Endothelial cell of umbilical vein (primary cell): Measurements from ENCODE around the gene THSD4. TPM values are rescaled to one million over a fixed set of nuclear protein-coding genes. Genes with fewer than 3 reads are reported as not detected.

Experiments
- BruUV-seq: library from RNA; stranded (reverse); fragments of 400-500 nt; replicated peaks from 2 replicates; lab custom pipeline; 2021; lab: Mats Ljungman, UMichigan
- CTCF ChIA-PET: fragments of 300-600, 350-600 bp; sonication (Branson Sonifier 250); formaldehyde crosslinking; loops from one replicate; lab custom pipeline; 2021; ENCODE audit warnings: antibody characterized with exemption, inconsistent platforms; lab: Charles Lee
- POLR2A ChIA-PET: fragments of 300-600, 350-600 bp; sonication (Branson Sonifier 250); formaldehyde crosslinking; loops from one replicate; lab custom pipeline; 2021; ENCODE audit warnings: antibody characterized with exemption, inconsistent platforms; lab: Charles Lee
- DNase-seq: peaks from one replicate; pipeline ENCODE4 v3.0.0-alpha.2; 2011; ENCODE audit warnings: low read depth, low spot score
- FAIRE-seq: peaks from 2 replicates; lab custom pipeline; 2011; peaks lifted over from hg19 to GRCh38; lab: Jason Lieb, UNC
- H2AFZ ChIP-seq: 2 replicates; pipeline ENCODE4 v1.6.0; 2012; ENCODE audit warnings: low read depth, low read length, control low read depth, inconsistent platforms
- H3K27ac ChIP-seq: 2 replicates; pipeline ENCODE4 v1.5.1; 2011; ENCODE audit warnings: low read depth, mild to moderate bottlenecking, control low read depth, low read length, moderate library complexity; ENCODE audit not compliant: insufficient read depth
- H3K27me3 ChIP-seq, 2 experiments: 2 replicates each; pipeline versions ENCODE4 v1.6.0 to v1.6.1; 2011; ENCODE audit warnings: low read length in 2 of 2, mixed read lengths in 1 of 2; ENCODE audit not compliant: control insufficient read depth in 2 of 2, insufficient read depth in 2 of 2
- H3K36me3 ChIP-seq, 2 experiments: 2 replicates in 1 of 2; 3 replicates in 1 of 2; pipeline ENCODE4 v1.5.1; 2011; ENCODE audit warnings: low read length in 2 of 2, mild to moderate bottlenecking in 1 of 2, moderate library complexity in 1 of 2; ENCODE audit not compliant: control insufficient read depth in 2 of 2, insufficient read depth in 2 of 2; ENCODE audit errors: extremely low read depth in 1 of 2
- H3K4me1 ChIP-seq: 3 replicates; pipeline ENCODE4 v1.5.1; 2011; ENCODE audit warnings: mild to moderate bottlenecking, low read length; ENCODE audit not compliant: control insufficient read depth, insufficient read depth; ENCODE audit errors: extremely low read depth
- H3K4me2 ChIP-seq: 2 replicates; pipeline ENCODE4 v1.6.1; 2011; ENCODE audit warnings: low read length, control low read depth, mixed read lengths; ENCODE audit not compliant: insufficient read depth
- H3K4me3 ChIP-seq, 3 experiments: fragments of 200-600 bp in 1 of 3; sonication (generic), shearing (Covaris generic) in 1 of 3; replicated peaks in 1 of 3; 2 replicates each; pipeline ENCODE4 v1.5.1; 2011 to 2016; ENCODE audit warnings: control low read depth in 3 of 3, low read length in 3 of 3, mild to moderate bottlenecking in 2 of 3, inconsistent platforms in 1 of 3, low read depth in 1 of 3, moderate library complexity in 1 of 3; ENCODE audit not compliant: insufficient read depth in 1 of 3
- H3K79me2 ChIP-seq: 2 replicates; pipeline ENCODE4 v1.6.0; 2012; ENCODE audit warnings: low read length, inconsistent platforms; ENCODE audit not compliant: control insufficient read depth, insufficient read depth
- H3K9ac ChIP-seq: replicated peaks from 2 replicates; pipeline ENCODE3; 2011; ENCODE audit warnings: low read length, control low read depth; ENCODE audit not compliant: insufficient read depth; ENCODE audit errors: extremely low read depth
- H3K9me1 ChIP-seq: replicated peaks from 3 replicates; pipeline ENCODE4 v1.6.0; 2011; ENCODE audit warnings: mild to moderate bottlenecking, low read length; ENCODE audit not compliant: control insufficient read depth, insufficient read depth; ENCODE audit errors: extremely low read depth
- H3K9me3 ChIP-seq: replicated peaks from 2 replicates; pipeline ENCODE4 v1.5.1; 2012; ENCODE audit warnings: low read length, inconsistent platforms; ENCODE audit not compliant: control insufficient read depth, insufficient read depth
- H4K20me1 ChIP-seq: replicated peaks from 2 replicates; pipeline ENCODE3; 2011; ENCODE audit warnings: mild to moderate bottlenecking, low read length; ENCODE audit not compliant: control insufficient read depth, insufficient read depth; ENCODE audit errors: extremely low read depth
- CTCF ChIP-seq, 2 donors: IDR thresholded peaks; 1 replicate in 1 of 2; 2 replicates in 1 of 2; pipeline ENCODE4 v1.5.1; 2011; ENCODE audit warnings: low read length in 2 of 2, mild to moderate bottlenecking in 2 of 2, moderate library complexity in 2 of 2, control low read depth in 1 of 2, inconsistent platforms in 1 of 2, low read depth in 1 of 2; ENCODE audit not compliant: insufficient read depth in 1 of 2; ENCODE audit errors: extremely low read depth in 1 of 2
- EZH2 ChIP-seq: IDR thresholded peaks from 2 replicates; pipeline ENCODE4 v1.6.1; 2012; ENCODE audit warnings: borderline replicate concordance, low read depth, mild to moderate bottlenecking, moderate library complexity, low read length, inconsistent platforms; ENCODE audit not compliant: severe bottlenecking
- FOS ChIP-seq: IDR thresholded peaks from 2 replicates; pipeline ENCODE4 v1.6.1; 2011; ENCODE audit warnings: mild to moderate bottlenecking, low read length, moderate library complexity, borderline replicate concordance; ENCODE audit not compliant: insufficient read depth
- GATA2 ChIP-seq: IDR thresholded peaks from 2 replicates; pipeline ENCODE4 v1.7.0; 2011; ENCODE audit warnings: low read depth, mild to moderate bottlenecking, moderate library complexity, mixed read lengths, low read length; ENCODE audit not compliant: insufficient read length, insufficient read depth
- JUN ChIP-seq: IDR thresholded peaks from 2 replicates; pipeline ENCODE4 v1.6.1; 2011; ENCODE audit warnings: borderline replicate concordance, low read depth; ENCODE audit not compliant: insufficient read length, insufficient read depth
- MYC ChIP-seq: IDR thresholded peaks from one replicate; pipeline ENCODE4 v1.6.1; 2011; ENCODE audit warnings: mild to moderate bottlenecking, low read depth, low read length
- POLR2A ChIP-seq: IDR thresholded peaks from 2 replicates; pipeline ENCODE4 v1.6.1; 2012; ENCODE audit warnings: low read depth, mild to moderate bottlenecking, control low read depth, low read length
- POLR2AphosphoS5 ChIP-seq: IDR thresholded peaks from 2 replicates; pipeline ENCODE4 v1.6.1; 2012; ENCODE audit warnings: low read depth, mild to moderate bottlenecking, control low read depth, low read length, moderate library complexity; ENCODE audit not compliant: insufficient read depth
- dilution Hi-C: fragments of 300-500 bp; cut with MboI; formaldehyde crosslinking; loops from one replicate; pipeline ENCODE4 v1.15.0; 2019; ENCODE audit warnings: low sequenced_read_pairs; ENCODE audit not compliant: extremely low pct_ligation_motif_present
- intact Hi-C: fragments of 100-400 bp; cut with micrococcal nuclease; formaldehyde crosslinking; loops from one replicate; pipeline ENCODE4 v1.10.0; 2022
- polyA plus RNA-seq, 4 experiments: library from polyadenylated mRNA; depleted of rRNA in 3 of 4; stranded (reverse) in 3 of 4; unstranded in 1 of 4; fragments of >200 nt; gene quantifications; 2 replicates each; pipeline versions ENCODE4 v1.2.1 to v1.2.3, GENCODE V29; 2011 to 2012; ENCODE audit warnings: missing spikeins in 1 of 4
- total RNA-seq: library from RNA; stranded (reverse); gene quantifications from 2 replicates; pipeline ENCODE4 v1.2.3, GENCODE V29; 2021
- TF ChIP-seq, protein P1 (sequence below): IDR thresholded peaks from 2 replicates; pipeline ENCODE4 v1.6.1; 2011; ENCODE audit not compliant: insufficient read depth, insufficient read length

THSD4 gene
- total and polyA plus RNA-seq, 2 donors (not counting 3 experiments of a cell fraction or from before 2014, with no cell fraction given), result 9.9 to 25.4 TPM

DNA sequence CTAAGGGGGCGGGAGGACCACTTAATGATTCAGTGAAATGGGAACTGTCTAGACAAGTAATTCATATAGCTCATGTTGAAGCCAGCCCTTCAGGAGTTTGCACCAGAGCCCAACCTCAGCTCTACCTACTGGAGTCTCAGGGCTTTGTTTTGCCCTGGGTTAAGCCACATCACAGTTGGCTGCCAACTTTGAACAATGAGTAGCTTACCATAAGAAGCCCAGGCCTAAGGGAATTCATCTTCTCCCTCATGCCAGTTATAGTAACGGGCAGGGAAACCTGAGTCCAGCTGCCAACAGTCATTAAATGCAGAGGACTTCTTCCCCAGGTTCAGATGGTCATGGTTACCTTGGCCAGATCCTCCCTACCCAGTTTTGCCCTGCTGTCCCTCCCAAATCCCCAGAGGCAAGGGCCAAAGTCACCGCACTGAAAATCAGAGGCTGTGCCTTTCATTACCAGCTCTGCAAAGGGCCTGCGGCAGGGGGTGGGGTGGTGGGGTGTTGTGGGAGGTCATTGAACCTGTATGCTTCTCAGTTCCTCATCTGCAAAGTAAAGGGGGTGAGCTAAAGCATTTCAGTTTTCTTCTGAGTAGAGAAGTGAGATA, 392.9 kb downstream of the THSD4 start:
- ChIA-PET POLR2A (interaction anchor here (0.7 kb wide), 1 partner anchor 18 kb away, joined by 3 read pairs; no protein-coding TSS in a partner anchor), CTCF (interaction anchor here (1.4 to 2.2 kb wide), 2 partner anchors 14 to 23 kb away, joined by 3 to 6 read pairs; no protein-coding TSS in a partner anchor)
- Histone ChIP-seq H3K4me3 (no peak overlapping the region), H2AFZ (no peak overlapping the region), H3K36me3 (no peaks in the 10 kb centered on the region), H3K27me3 (peaks cover 0 to 2% of the 10 kb centered on the region in 2 experiments), H3K79me2 (no peaks in the 10 kb centered on the region), H3K27ac (no peak overlapping the region), H3K9me3 (no peaks in the 10 kb centered on the region), H3K4me2 (no peak overlapping the region), H3K4me1 (no peaks in the 10 kb centered on the region), H3K9me1 (no peaks in the 10 kb centered on the region), H3K9ac (no peak overlapping the region), H4K20me1 (no peaks in the 10 kb centered on the region)
- intact Hi-C loops (no loop called here), dilution Hi-C loops (no loop called here)
- no TSS peak for BruUV-seq
- TF ChIP-seq MYC, result no peak
- no peak for TF ChIP-seq CTCF (IDR thresholded peaks at IDR 0.05; ENCODE audit: extremely low read depth in 1 of 2, insufficient read depth in 1 of 2, low read depth in 1 of 2, low read length in 2 of 2)
- TF ChIP-seq FOS, result no peak
- no peak for TF ChIP-seq POLR2A
- TF ChIP-seq, protein P1, sequence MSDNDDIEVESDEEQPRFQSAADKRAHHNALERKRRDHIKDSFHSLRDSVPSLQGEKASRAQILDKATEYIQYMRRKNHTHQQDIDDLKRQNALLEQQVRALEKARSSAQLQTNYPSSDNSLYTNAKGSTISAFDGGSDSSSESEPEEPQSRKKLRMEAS, result no peak
- TF ChIP-seq JUN, result no peak
- no peak for TF ChIP-seq EZH2
- no peak for TF ChIP-seq POLR2AphosphoS5
- no peak for TF ChIP-seq GATA2
- FAIRE-seq, result peak; percentile 4
- no peak for DNase-seq
